NCI-H128 (cell line): Measurements from ENCODE around the gene PZP.

Experiments
- DNase-seq: peaks from one replicate; lab custom pipeline; 2025; ENCODE audit not compliant: unreplicated experiment; lab: John Stamatoyannopoulos, UW

Gene PZP

DNA sequence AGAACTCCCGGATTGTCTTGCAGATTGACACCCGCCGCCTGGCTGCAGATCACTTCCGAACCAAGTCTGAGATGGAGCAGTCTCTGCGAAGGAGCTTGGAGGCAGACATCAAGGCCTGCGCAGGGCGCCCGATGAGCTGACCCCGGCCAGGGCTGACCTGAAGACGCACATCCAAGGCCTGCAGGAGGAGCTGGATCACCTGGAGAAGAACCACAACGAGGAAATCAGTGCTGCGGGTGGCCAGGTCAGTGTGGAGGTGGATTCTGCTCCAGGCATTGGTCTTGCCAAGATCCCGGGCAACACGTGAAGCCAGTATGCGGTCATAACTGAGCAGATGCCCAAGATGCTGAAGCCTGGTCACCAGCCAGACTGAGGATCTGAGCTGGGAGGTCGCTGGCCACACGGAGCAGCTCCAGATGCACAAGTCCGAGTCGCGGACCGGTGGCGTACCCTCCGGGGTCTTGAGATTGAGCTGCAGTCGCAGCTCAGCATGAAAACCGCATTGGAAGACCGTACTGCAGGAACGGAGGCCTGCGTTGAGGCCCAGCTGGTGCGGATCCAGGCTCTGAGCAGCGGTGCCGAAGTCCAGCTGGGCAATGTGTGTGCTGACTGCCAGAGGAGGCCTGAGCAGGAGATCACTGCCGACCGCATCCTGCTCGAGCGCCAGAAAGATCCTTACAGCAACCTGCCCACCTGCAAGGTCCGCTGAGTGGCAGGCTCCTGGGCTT is 80.1 kb downstream of the PZP start:
- DNase-seq, result no peak

DNA sequence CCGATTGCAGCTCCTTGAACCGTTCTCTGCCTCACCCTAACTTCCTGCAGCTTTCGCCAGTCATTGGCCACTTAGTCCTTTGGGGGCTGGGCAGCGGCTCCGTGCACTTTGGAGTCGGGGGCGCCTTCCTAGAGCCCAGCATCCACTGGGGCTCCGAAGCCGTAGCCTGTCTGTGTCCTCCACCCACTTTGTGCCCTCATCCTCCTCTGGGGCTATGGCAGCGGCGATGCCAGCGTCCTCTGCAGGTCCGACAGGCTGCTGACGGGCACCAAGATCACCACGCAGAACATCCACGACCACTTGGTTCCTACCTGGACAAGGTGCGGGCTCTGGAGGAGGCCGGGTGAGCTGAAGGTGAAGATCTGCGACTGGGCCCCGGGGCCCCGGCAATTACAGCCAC is 80.7 kb downstream of the PZP start:
- no peak for DNase-seq

DNA sequence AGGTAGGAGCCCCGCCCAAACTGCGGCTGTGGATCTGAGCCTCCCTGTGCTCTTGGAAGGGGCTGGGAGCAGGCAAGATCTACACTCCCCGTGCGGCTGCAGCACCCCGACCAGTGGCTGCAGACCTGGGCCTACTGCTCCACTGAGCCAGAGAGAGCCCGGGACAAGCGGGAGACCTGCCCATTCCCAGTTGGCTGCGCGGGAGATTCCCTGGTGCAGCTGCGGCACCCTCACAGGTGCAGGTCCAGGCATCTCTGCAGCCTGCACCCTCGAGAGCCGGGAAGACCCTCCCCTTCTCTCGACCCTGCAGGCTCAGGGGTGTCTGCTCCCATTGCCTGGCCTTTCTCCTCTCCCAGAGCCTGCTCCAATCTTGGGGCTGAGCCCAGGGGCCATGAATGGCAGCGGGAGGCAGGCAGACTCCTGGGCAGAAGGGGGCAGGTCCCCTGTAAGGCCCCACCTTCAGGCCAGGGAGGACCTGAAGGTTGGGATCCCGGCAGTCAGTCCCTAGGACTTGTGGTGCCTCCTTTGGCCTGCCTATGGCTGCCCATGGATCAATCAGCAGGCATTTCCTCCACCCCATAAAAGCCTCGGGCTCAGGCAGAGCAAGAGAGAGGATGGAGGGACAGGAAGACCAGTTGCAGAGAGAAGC is 83.7 kb downstream of the PZP start:
- DNase-seq, result no peak

DNA sequence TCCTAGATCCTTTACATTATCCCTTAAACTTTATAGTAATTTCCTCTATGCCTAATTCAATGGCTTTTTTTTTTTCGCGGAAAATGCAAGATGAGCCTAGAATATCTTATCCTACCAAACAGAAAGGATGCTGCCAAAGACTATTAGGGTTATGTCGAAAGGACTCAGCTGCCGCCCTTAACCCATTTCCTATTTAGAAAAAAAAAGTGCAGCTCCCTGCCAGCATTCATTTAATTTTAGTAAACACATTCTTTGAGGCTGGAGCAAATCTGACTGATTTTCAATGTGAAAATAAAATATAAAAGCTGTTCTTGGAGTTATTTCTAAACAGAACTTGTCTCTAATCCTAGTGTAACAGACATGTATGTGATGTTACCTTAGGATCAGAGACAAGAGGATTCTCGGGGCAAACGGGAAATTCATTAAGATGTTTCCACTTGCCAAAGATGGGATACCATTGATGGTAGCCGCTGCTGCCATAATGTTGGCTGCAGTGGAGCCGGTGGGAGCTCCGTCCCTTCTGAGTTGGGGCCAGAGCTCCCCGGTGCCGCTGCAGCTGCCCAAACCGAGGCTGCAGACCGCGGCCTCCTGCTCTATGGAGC is 84.3 kb downstream of the PZP start:
- no peak for DNase-seq

DNA sequence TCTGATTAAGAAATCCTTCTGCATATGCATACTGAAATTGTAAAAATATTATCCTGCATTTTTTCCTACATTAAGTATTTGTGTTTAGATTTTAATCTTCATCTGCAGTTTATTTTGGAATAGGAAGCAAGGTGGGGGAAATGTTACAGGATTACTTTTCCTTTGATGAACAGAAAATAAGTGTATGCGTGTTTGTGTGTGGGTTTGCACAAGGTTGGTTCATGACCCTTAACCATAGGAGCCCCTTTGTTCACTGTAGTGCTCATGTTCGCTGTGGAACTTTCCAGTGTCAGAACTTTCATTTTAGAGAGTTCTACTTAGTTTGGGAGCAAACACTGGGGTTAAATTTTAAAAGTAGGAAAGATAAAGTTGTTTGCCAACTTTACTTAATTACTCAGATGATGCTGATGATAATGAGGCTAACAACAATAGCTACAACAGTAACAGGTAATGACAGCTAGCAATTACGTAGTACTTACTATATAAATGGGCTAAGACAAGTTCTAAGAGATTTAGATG is 86.0 kb downstream of the PZP start:
- DNase-seq, result no peak

- DNase-seq, result no peak
Observed at GRCh38 chr12:9120487-9121184, 87.6 kb downstream of the PZP start.

DNA sequence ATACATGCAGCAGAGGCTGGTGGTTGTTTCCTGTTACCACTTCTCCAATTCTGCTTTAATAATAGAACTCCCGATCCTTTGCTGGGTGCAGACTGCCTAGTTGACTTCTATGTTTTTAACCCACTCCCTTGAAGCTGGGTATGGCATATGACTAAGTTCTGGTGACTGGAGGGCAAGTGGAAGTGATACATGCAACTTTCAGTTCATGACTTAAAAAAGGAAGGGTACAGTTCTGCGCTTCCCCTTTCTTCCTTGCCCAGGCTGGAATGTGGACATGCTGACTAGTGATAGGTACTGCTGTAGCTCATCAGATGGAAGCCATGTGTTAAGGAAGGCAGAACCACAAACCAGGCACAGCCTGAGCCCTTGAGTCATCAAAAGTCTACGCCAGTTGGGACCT is 90.0 kb downstream of the PZP start:
- DNase-seq, result no peak

DNA sequence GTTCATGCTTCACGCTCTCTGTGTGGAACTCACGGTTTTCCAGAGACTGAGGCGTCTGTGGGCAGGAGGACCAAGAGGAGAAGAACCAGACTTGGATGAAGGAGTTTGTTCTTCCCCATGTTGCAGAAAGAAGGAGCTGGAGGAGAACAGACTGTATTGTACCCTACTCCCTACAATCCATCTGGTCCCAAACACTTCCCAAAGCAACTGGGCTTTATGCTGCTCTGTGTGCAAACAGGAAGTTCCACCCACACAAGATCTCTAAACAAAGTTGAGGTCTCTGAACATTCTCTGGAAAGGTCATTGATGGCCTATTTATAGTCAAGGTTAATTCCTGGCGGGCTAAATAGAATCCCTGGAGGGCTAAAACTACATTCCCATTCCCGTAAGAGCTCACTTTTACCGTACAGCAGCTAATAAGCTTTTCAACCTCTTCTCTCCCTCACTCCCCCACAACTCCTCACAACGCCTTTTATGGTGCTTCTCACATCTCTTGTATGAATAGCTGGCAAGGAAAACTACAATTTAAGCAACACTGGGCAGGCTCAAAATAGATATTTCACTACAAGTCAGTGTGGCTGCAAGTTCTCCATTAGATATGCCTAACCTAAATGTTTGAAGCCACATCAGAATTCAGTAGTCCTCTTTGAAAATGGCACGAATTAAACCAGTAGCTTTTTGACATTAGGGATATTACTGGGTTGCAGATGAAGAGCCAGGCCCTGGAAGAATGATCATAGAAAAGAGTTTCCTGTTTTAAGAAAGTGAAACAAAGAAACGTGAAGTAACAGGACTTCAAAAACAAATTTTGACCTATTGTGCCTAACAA is 92.2 kb downstream of the PZP start, which contains the start of gene A2M:
Gene A2M (minus strand): TSS at position 189 of the 829 bp plus-strand sequence. CDS start 70 bp downstream, at position 119.
- no peak for DNase-seq

GRCh38 chr12:9114946-9115345 is 93.2 kb downstream of the PZP start:
- DNase-seq, result no peak

DNA sequence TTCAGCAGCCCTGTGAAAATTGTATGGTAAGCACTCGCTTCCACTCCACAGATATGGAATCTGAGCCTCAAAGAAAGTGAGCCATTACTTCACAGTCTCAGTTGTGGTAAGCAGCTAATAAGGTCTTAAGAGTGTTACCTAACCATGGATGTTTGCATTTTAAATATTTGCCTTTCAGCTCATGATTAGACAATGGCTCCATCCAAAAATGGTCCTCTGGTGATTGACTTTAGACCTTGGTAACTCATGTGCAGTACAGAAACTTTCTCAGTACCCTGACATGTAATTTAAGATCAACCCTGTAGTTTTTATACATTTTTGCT is 94.2 kb downstream of the PZP start:
- DNase-seq, result no peak

DNA sequence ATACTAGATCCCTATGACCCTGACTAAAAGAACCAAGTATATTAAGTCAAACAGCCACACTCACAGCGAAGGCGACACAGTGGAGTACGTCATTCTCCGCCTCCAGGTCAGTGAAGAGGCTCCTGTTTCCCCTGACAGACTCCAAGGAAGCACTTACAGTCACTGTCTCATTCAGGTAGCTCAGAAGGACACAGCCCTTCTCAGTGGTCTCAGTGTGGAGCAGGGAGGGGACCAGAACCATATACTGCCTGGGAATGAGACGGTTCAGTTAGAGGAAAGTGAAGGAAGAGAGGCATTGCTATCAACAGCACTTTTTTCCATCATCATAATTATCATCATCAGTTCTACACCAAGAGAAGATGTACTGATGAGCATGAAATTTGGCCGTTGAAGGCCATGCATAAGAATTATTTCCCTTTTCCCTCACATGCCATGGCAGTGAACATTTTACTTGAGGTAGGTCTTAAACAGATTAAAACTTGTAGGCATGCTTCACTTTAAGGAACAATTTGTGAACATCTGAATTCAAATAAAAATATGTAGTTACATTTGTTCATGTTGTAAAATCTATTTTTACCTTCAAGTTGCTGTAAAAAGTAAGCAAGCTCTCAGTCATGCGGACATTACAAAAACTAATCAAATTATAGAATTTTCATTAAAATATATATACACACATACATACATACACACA is 94.8 kb downstream of the PZP start:
- DNase-seq, result no peak

DNA sequence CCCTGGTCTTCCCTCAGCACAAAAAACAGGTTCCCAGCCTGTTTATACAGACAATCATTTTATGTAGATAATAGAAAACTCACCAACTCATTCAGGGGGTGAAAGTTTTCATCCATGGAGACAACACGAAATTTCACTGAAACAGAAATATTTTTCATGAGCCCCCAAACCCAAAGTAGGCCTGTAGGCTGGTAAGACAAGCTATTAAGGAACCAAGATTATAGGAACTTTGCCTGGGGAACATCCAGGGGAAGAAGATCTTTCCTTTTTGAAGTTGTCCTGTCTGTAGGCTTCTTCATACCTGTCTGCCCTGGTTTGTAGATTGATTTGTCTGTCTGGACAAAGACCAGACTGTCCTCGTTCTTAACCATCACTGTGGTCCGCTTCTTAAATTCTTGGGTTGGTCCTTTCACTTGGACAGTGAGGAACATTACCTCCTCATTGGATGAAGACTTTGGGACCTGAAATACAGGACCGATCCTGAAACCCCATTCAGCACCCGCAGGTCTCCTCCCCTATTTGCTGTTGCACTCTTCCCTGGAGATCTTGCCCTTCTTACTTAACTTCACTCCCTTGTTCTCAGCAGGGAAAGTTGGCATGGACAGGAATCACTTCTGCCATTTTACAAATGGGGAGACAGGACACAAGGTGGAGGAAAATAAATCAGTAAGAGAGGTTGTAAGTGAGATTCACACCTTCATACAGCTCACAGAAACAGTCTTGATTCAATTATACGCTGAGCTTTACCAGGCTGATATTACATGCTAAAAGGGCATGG is 95.9 kb downstream of the PZP start:
- DNase-seq, result no peak

GRCh38 chr12:9111525-9111924 is 96.7 kb downstream of the PZP start:
- DNase-seq, result no peak

GRCh38 chr12:9109737-9110491 is 98.3 kb downstream of the PZP start:
- no peak for DNase-seq

DNA sequence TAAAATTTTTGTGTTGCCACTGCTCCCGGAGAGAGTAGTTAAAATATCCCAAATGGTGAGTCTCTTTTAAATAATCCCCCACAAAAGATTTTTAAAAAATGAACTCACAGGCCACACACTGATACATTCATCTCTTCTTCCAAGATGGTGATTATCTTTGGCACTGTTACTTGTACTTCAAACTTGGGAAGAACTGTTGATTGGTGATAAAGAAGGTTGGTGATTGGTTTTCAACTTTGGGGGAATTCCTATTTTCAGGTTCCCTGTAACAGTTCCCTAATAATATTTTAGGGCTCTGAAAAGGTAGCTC is 99.0 kb downstream of the PZP start:
- no peak for DNase-seq

GRCh38 chr12:9108504-9109212 is 99.5 kb downstream of the PZP start:
- DNase-seq, result no peak

DNA sequence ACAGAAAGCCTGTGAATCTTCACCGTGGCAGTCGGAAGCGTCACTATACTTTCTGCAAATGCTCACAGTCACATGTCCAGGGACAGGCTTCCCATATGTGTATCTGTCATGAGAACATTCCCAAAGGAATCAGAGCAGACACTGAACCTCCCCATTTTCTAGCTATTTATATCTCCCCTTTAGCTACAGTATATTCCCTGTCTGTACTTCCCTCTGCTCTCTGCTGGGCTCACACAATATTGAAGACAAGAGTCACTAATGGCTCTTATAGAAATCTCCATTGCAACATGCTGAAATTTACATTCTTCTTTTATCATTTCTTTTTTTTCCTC is 100.7 kb downstream of the PZP start:
- DNase-seq, result no peak
